Measurements from ENCODE around the gene KNL1. TPM values are rescaled to one million over a fixed set of nuclear protein-coding genes. Genes with fewer than 3 reads are reported as not detected.
A peak's percentile ranks its signal among the peaks of the same experiment; 100 is the strongest.

KNL1 gene
- total and polyA plus RNA-seq, 10 of the 15 experiments (the other 5 are each of a cell fraction or from before 2014, with no cell fraction given): 10.9 to 55.5 (median 28.4) TPM

DNA sequence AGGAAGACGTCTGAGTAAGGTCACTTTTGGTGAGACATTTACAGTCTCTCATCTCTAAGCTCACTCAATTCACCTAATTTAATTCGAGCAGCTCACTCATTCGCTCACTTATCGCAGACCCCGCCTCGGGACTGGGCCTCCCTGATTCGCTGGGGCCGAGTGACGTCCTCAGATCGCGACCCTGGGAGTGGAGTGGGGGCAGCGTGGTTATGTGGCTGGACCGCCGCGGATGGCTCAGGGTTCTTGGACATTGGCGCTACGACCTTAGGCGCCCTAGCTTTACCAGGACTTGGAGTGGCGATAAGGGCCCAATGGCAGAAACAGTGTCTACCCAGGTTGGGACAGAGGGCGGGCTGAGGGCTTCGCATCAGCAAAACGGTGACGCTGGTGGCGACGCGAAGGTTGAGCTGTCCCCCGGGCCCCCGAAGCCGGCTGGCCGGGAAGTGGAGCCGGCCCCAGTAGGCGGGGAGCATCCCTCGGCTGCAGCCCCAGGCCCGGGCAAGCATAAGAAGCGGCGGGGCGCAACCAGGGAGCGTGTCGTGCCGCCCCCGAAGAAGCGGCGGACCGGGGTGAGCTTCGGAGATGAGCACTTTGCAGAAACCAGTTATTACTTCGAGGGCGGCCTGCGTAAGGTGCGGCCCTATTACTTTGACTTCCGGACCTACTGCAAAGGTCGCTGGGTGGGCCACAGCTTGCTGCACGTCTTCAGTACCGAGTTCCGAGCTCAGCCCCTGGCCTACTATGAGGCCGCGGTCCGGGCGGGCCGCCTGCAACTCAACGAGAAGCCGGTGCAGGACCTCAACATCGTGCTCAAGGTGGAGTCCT is 24.7 kb upstream of the KNL1 start, which contains the start of gene RPUSD2 (continued):
- TF ChIP-seq, protein P1, sequence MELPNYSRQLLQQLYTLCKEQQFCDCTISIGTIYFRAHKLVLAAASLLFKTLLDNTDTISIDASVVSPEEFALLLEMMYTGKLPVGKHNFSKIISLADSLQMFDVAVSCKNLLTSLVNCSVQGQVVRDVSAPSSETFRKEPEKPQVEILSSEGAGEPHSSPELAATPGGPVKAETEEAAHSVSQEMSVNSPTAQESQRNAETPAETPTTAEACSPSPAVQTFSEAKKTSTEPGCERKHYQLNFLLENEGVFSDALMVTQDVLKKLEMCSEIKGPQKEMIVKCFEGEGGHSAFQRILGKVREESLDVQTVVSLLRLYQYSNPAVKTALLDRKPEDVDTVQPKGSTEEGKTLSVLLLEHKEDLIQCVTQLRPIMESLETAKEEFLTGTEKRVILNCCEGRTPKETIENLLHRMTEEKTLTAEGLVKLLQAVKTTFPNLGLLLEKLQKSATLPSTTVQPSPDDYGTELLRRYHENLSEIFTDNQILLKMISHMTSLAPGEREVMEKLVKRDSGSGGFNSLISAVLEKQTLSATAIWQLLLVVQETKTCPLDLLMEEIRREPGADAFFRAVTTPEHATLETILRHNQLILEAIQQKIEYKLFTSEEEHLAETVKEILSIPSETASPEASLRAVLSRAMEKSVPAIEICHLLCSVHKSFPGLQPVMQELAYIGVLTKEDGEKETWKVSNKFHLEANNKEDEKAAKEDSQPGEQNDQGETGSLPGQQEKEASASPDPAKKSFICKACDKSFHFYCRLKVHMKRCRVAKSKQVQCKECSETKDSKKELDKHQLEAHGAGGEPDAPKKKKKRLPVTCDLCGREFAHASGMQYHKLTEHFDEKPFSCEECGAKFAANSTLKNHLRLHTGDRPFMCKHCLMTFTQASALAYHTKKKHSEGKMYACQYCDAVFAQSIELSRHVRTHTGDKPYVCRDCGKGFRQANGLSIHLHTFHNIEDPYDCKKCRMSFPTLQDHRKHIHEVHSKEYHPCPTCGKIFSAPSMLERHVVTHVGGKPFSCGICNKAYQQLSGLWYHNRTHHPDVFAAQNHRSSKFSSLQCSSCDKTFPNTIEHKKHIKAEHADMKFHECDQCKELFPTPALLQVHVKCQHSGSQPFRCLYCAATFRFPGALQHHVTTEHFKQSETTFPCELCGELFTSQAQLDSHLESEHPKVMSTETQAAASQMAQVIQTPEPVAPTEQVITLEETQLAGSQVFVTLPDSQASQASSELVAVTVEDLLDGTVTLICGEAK (IDR thresholded peaks at IDR 0.05; ENCODE audit: borderline replicate concordance): peak; percentile 30; the same call in 1 of the 2 replicates
- peak; percentile 50; the same call in 1 of the 2 replicates for TF ChIP-seq NFYB (IDR thresholded peaks at IDR 0.05; ENCODE audit: insufficient read depth, low read depth, low read length)
- TF ChIP-seq RBBP5 (conservative IDR thresholded peaks at IDR 0.05): no peak
- peak; percentile 70 for TF ChIP-seq IKZF1 (conservative IDR thresholded peaks at IDR 0.05)
- TF ChIP-seq BACH1 (IDR thresholded peaks at IDR 0.05; ENCODE audit: borderline replicate concordance): peak; percentile 61; the same call in 1 of the 2 replicates
- TF ChIP-seq PAX5 (IDR thresholded peaks at IDR 0.05; ENCODE audit: borderline replicate concordance, low read depth, low read length): no peak
- TF ChIP-seq CREM (IDR thresholded peaks at IDR 0.05; ENCODE audit: low read depth): peak; percentile 99
- TF ChIP-seq, protein P2, sequence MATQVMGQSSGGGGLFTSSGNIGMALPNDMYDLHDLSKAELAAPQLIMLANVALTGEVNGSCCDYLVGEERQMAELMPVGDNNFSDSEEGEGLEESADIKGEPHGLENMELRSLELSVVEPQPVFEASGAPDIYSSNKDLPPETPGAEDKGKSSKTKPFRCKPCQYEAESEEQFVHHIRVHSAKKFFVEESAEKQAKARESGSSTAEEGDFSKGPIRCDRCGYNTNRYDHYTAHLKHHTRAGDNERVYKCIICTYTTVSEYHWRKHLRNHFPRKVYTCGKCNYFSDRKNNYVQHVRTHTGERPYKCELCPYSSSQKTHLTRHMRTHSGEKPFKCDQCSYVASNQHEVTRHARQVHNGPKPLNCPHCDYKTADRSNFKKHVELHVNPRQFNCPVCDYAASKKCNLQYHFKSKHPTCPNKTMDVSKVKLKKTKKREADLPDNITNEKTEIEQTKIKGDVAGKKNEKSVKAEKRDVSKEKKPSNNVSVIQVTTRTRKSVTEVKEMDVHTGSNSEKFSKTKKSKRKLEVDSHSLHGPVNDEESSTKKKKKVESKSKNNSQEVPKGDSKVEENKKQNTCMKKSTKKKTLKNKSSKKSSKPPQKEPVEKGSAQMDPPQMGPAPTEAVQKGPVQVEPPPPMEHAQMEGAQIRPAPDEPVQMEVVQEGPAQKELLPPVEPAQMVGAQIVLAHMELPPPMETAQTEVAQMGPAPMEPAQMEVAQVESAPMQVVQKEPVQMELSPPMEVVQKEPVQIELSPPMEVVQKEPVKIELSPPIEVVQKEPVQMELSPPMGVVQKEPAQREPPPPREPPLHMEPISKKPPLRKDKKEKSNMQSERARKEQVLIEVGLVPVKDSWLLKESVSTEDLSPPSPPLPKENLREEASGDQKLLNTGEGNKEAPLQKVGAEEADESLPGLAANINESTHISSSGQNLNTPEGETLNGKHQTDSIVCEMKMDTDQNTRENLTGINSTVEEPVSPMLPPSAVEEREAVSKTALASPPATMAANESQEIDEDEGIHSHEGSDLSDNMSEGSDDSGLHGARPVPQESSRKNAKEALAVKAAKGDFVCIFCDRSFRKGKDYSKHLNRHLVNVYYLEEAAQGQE (IDR thresholded peaks at IDR 0.05; ENCODE audit: low read depth, low read length): 0 out of 2 replicates have a peak, but pooled peaks have one; percentile 24
- TF ChIP-seq SMAD1 (IDR thresholded peaks at IDR 0.05; ENCODE audit: low read depth, partially characterized antibody): no peak
- TF ChIP-seq MEF2A (IDR thresholded peaks at IDR 0.05; ENCODE audit: insufficient read depth, low read depth, low read length): 0 out of 2 replicates have a peak, but pooled peaks have one; percentile 23
- no peak for TF ChIP-seq MTA3 (IDR thresholded peaks at IDR 0.05; ENCODE audit: borderline replicate concordance, low read length)
- TF ChIP-seq, protein P3, sequence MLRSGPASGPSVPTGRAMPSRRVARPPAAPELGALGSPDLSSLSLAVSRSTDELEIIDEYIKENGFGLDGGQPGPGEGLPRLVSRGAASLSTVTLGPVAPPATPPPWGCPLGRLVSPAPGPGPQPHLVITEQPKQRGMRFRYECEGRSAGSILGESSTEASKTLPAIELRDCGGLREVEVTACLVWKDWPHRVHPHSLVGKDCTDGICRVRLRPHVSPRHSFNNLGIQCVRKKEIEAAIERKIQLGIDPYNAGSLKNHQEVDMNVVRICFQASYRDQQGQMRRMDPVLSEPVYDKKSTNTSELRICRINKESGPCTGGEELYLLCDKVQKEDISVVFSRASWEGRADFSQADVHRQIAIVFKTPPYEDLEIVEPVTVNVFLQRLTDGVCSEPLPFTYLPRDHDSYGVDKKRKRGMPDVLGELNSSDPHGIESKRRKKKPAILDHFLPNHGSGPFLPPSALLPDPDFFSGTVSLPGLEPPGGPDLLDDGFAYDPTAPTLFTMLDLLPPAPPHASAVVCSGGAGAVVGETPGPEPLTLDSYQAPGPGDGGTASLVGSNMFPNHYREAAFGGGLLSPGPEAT (IDR thresholded peaks at IDR 0.05; ENCODE audit: low read depth): peak; percentile 94
- TF ChIP-seq SP1 (IDR thresholded peaks at IDR 0.05; ENCODE audit: low read depth, low read length): peak; percentile 65
- no peak for TF ChIP-seq SUPT20H (IDR thresholded peaks at IDR 0.05; ENCODE audit: borderline replicate concordance, control insufficient read depth, low read depth, low read length)
- TF ChIP-seq MTA2 (IDR thresholded peaks at IDR 0.05; ENCODE audit: low read depth): no peak
- no peak for TF ChIP-seq WRNIP1 (IDR thresholded peaks at IDR 0.05; ENCODE audit: borderline replicate concordance, low read depth, low read length)
- peak; percentile 95 for TF ChIP-seq CHD2 (IDR thresholded peaks at IDR 0.05; ENCODE audit: borderline replicate concordance, low read depth, low read length)

Measured in GM12878 (cell line).